A549 (cell line): Measurements from ENCODE around the gene VSIG4. TPM values are rescaled to one million over a fixed set of nuclear protein-coding genes. Genes with fewer than 3 reads are reported as not detected.

Experiments
- ATAC-seq, 2 experiments: fragments of 200-7000 bp in 1 of 2; fragments of >200 bp in 1 of 2; cut with Nextera tagmentation in 1 of 2; cut with Tn5 transposase in 1 of 2; 3 replicates each; pipeline versions ENCODE4 v1.8.0 to v1.9.1; 2018 to 2020; ENCODE audit warnings: mild to moderate bottlenecking in 1 of 2, moderate library complexity in 1 of 2
- CTCF ChIA-PET: fragments of 300-600 bp; sonication (Branson Sonifier 250); formaldehyde crosslinking; extraction: SDS; loops from one replicate; lab custom pipeline; 2021; ENCODE audit warnings: antibody characterized with exemption, inconsistent platforms; lab: Yijun Ruan, JAX
- POLR2A ChIA-PET: fragments of 350-600 bp; formaldehyde crosslinking; extraction: SDS; loops from one replicate; lab custom pipeline; 2021; ENCODE audit warnings: antibody characterized with exemption, inconsistent platforms; lab: Yijun Ruan, JAX
- DNase-seq, 2 experiments: peaks; one replicate each; pipeline versions ENCODE4 v3.0.0 to v3.0.0-alpha.2; 2011 to 2016; ENCODE audit warnings: low read depth in 1 of 2, low spot score in 1 of 2
- FAIRE-seq: peaks from 2 replicates; lab custom pipeline; 2011; peaks lifted over from hg19 to GRCh38; lab: Jason Lieb, UNC
- H3K27ac ChIP-seq, 2 experiments: fragments of >200 bp; sonication (Bioruptor Twin); formaldehyde crosslinking; 3 replicates each; pipeline ENCODE4 v1.5.1; 2016 to 2017
- H3K4me1 ChIP-seq: fragments of >200 bp; sonication (Bioruptor Twin); formaldehyde crosslinking; 3 replicates; pipeline ENCODE4 v1.6.1; 2016
- H3K4me2 ChIP-seq: fragments of >200 bp; sonication (Bioruptor Twin); formaldehyde crosslinking; 3 replicates; pipeline ENCODE4 v1.6.1; 2016
- H3K4me3 ChIP-seq: fragments of >200 bp; sonication (Bioruptor Twin); formaldehyde crosslinking; 3 replicates; pipeline ENCODE4 v1.5.1; 2016
- H3K9me3 ChIP-seq: fragments of >200 bp; sonication (Bioruptor Twin); formaldehyde crosslinking; 3 replicates; pipeline ENCODE4 v1.6.1; 2016
- BHLHE40 ChIP-seq: IDR thresholded peaks from 2 replicates; pipeline ENCODE4 v1.6.1; 2012; ENCODE audit warnings: low read depth, low read length, inconsistent platforms
- CEBPB ChIP-seq, 2 experiments: fragments of >200 bp in 1 of 2; sonication (Bioruptor Twin) in 1 of 2; formaldehyde crosslinking in 1 of 2; IDR thresholded peaks; 2 replicates each; pipeline ENCODE4 v1.6.1; 2012 to 2016
- CHD2 ChIP-seq: fragments of 150-350 bp; IDR thresholded peaks from 2 replicates; pipeline ENCODE4 v1.6.1; 2014; ENCODE audit warnings: low read length; ENCODE audit not compliant: partially characterized antibody
- CHD4 ChIP-seq: fragments of 200-600 bp; sonication (generic); IDR thresholded peaks from 2 replicates; pipeline ENCODE4 v1.6.1; 2016; ENCODE audit warnings: antibody characterized with exemption, mild to moderate bottlenecking, borderline replicate concordance
- EHMT2 ChIP-seq: fragments of 200-600 bp; sonication (generic); IDR thresholded peaks from 2 replicates; pipeline ENCODE4 v1.6.1; 2016; ENCODE audit warnings: antibody characterized with exemption, low read depth, mild to moderate bottlenecking, moderate library complexity
- FOSB ChIP-seq: fragments of 250-450 bp; sonication (Bioruptor Pico); IDR thresholded peaks from 2 replicates; pipeline ENCODE4 v1.5.0; 2020; ENCODE audit warnings: mild to moderate bottlenecking, moderate library complexity
- FOSL2 ChIP-seq, 2 experiments: fragments of 450-650 bp in 1 of 2; fragments of >200 bp in 1 of 2; sonication (Bioruptor Twin) in 1 of 2; formaldehyde crosslinking; IDR thresholded peaks; 2 replicates each; pipeline versions ENCODE4 v1.5.0 to v1.6.1; 2016 to 2020; ENCODE audit warnings: mild to moderate bottlenecking in 1 of 2, moderate library complexity in 1 of 2
- FOXS1 ChIP-seq: fragments of 250-450 bp; sonication (Bioruptor Pico); IDR thresholded peaks from 2 replicates; pipeline ENCODE4 v1.5.0; 2020; ENCODE audit warnings: mild to moderate bottlenecking, moderate library complexity
- HEYL ChIP-seq: fragments of 250-450 bp; sonication (Bioruptor Pico); IDR thresholded peaks from 2 replicates; pipeline ENCODE4 v1.8.0; 2021; ENCODE audit warnings: mild to moderate bottlenecking, moderate library complexity
- HOXB13 ChIP-seq: fragments of 250-450 bp; sonication (Bioruptor Pico); IDR thresholded peaks from 2 replicates; pipeline ENCODE4 v1.5.0; 2020; ENCODE audit warnings: low read depth, mild to moderate bottlenecking, moderate library complexity
- JUN ChIP-seq, 2 experiments: fragments of >200 bp; sonication (Bioruptor Twin); formaldehyde crosslinking; IDR thresholded peaks; 2 replicates in 1 of 2; 3 replicates in 1 of 2; pipeline ENCODE4 v1.6.1; 2016 to 2017
- JUNB ChIP-seq: fragments of >200 bp; sonication (Bioruptor Twin); formaldehyde crosslinking; IDR thresholded peaks from 2 replicates; pipeline ENCODE4 v1.6.1; 2016
- MAX ChIP-seq: IDR thresholded peaks from 2 replicates; pipeline ENCODE4 v1.6.1; 2012
- MYC ChIP-seq: IDR thresholded peaks from 2 replicates; pipeline ENCODE4 v1.6.1; 2012; ENCODE audit warnings: mild to moderate bottlenecking, inconsistent platforms, low read length, improper control_type of control experiment, borderline replicate concordance
- NR3C1 ChIP-seq: fragments of >200 bp; sonication (Bioruptor Twin); formaldehyde crosslinking; IDR thresholded peaks from 3 replicates; pipeline ENCODE4 v1.6.1; 2017
- PBX3 ChIP-seq: IDR thresholded peaks from 2 replicates; pipeline ENCODE4 v1.6.1; 2012
- POLR2A ChIP-seq: IDR thresholded peaks from 2 replicates; pipeline ENCODE4 v1.6.1; 2012; ENCODE audit warnings: mild to moderate bottlenecking, low read length
- POLR2AphosphoS2 ChIP-seq: conservative IDR thresholded peaks from 2 replicates; pipeline ENCODE4 v1.6.1; 2012; ENCODE audit warnings: low read length, improper control_type of control experiment, inconsistent platforms
- RAD21 ChIP-seq, 2 experiments: fragments of >200 bp in 1 of 2; sonication (Bioruptor Twin) in 1 of 2; formaldehyde crosslinking in 1 of 2; IDR thresholded peaks in 1 of 2; conservative IDR thresholded peaks in 1 of 2; 2 replicates in 1 of 2; 3 replicates in 1 of 2; pipeline ENCODE4 v1.6.1; 2012 to 2018; ENCODE audit warnings: inconsistent platforms in 1 of 2
- RARB ChIP-seq: fragments of 250-450 bp; sonication (Bioruptor Pico); IDR thresholded peaks from 2 replicates; pipeline ENCODE4 v1.8.0; 2021; ENCODE audit warnings: mild to moderate bottlenecking, moderate library complexity
- RCOR1 ChIP-seq: fragments of 150-350 bp; IDR thresholded peaks from 2 replicates; pipeline ENCODE4 v1.6.1; 2014; ENCODE audit warnings: antibody characterized with exemption, low read length, low read depth
- REST ChIP-seq: fragments of 200-600 bp; sonication (generic); IDR thresholded peaks from 2 replicates; pipeline ENCODE4 v1.6.1; 2016; ENCODE audit warnings: antibody characterized with exemption, mild to moderate bottlenecking, moderate library complexity
- RFX5 ChIP-seq: fragments of 450-650 bp; IDR thresholded peaks from 2 replicates; pipeline ENCODE4 v1.7.1; 2014; ENCODE audit warnings: antibody characterized with exemption, mild to moderate bottlenecking, moderate library complexity
- RNF2 ChIP-seq: fragments of 200-600 bp; sonication (generic); IDR thresholded peaks from 2 replicates; pipeline ENCODE4 v1.6.1; 2016; ENCODE audit warnings: low read depth, mild to moderate bottlenecking, antibody characterized with exemption, moderate library complexity, borderline replicate concordance
- USF2 ChIP-seq: fragments of 450-650 bp; IDR thresholded peaks from 2 replicates; pipeline ENCODE4 v1.6.1; 2014; ENCODE audit warnings: antibody characterized with exemption
- ZC3H11A ChIP-seq: fragments of 450-650 bp; IDR thresholded peaks from 2 replicates; pipeline ENCODE4 v1.6.1; 2014; ENCODE audit warnings: antibody characterized with exemption, mild to moderate bottlenecking
- ZFP36 ChIP-seq: fragments of 450-650 bp; IDR thresholded peaks from 2 replicates; pipeline ENCODE4 v1.6.1; 2014; ENCODE audit warnings: borderline replicate concordance; ENCODE audit not compliant: partially characterized antibody
- WGBS: methylation state at CpG from one replicate; pipeline ENCODE4 v1.1.6; 2017; ENCODE audit errors: missing lambda C conversion rate; 5-methylcytosine and 5-hydroxymethylcytosine counted together
- polyA plus RNA-seq, 4 experiments: library from polyadenylated mRNA; depleted of rRNA in 3 of 4; stranded (reverse); fragments of >200 nt; fragmentation: RNase III in 1 of 4; extraction: RNeasy Plus Mini Kit Qiagen cat#74134 plus additional on column Dnase treatment in 1 of 4; gene quantifications; 2 replicates in 3 of 4; 3 replicates in 1 of 4; pipeline ENCODE4 v1.2.3, GENCODE V29; 2011 to 2017

Gene VSIG4
- polyA plus RNA-seq, 2 of the 4 experiments (the other 2 are of a cell fraction): not detected

GRCh38 chrX:66020631-66021334 lies 19.1 kb downstream of the VSIG4 start:
- ATAC-seq (no peak), FAIRE-seq (no peak), DNase-seq (no peak)
- POLR2A ChIA-PET: no interaction called here
- Histone ChIP-seq H3K27ac (no peak overlapping the region), H3K4me2 (no peak overlapping the region), H3K9me3 (no peaks in the 10 kb centered on the region), H3K4me3 (no peak overlapping the region), H3K4me1 (no peaks in the 10 kb centered on the region)
- 23% methylated on average over 10 of the region's 10 CpGs for WGBS
- CTCF ChIA-PET: interaction anchor here (1.2 kb wide), 1 partner anchor 10 kb away, joined by 3 read pairs; no protein-coding TSS in a partner anchor
- TF ChIP-seq JUNB (no peak), POLR2A (no peak), RNF2 (no peak), POLR2AphosphoS2 (no peak), RARB (no peak), HEYL (CRISPR knock-in tag) (no peak), MYC (no peak), ZFP36 (no peak), NR3C1 (no peak), ZC3H11A (no peak), REST (no peak), HOXB13 (CRISPR knock-in tag) (no peak), CEBPB (IDR thresholded peaks at IDR 0.05) (no peak), FOXS1 (CRISPR knock-in tag) (no peak), FOSL2 (IDR thresholded peaks at IDR 0.05) (no peak), FOSL2 (CRISPR knock-in tag; IDR thresholded peaks at IDR 0.05) (no peak), CHD4 (no peak), RCOR1 (no peak), PBX3 (no peak), CHD2 (no peak)

GRCh38 chrX:66019974-66020373 lies 19.9 kb downstream of the VSIG4 start:
- Histone ChIP-seq H3K4me3 (no peak overlapping the region), H3K9me3 (no peaks in the 10 kb centered on the region), H3K4me2 (no peak overlapping the region), H3K4me1 (no peaks in the 10 kb centered on the region), H3K27ac (no peak overlapping the region)
- ChIA-PET POLR2A (no interaction called here), CTCF (interaction anchor here (1.2 kb wide), 1 partner anchor 11 kb away, joined by 3 read pairs; no protein-coding TSS in a partner anchor)
- TF ChIP-seq RFX5 (no peak), POLR2A (no peak), RAD21 (conservative IDR thresholded peaks at IDR 0.05 in 1 of 2, IDR thresholded peaks at IDR 0.05 in 1 of 2) (no peak), BHLHE40 (no peak), MAX (no peak), MYC (no peak), FOSB (CRISPR knock-in tag) (no peak), JUN (IDR thresholded peaks at IDR 0.05) (no peak), EHMT2 (no peak), PBX3 (no peak), USF2 (no peak)
- no peak for ATAC-seq
- DNase-seq: no peak
- no peak for FAIRE-seq
- 8% methylated on average over 2 of the region's 2 CpGs for WGBS
